HG03432 (cell line): ENCODE data around the gene ADAR.

ENCODE experiments used
- ATAC-seq: cut with Tn5 transposase; IDR thresholded peaks from one replicate; pipeline ENCODE4 v1.9.1; 2021; ENCODE audit warnings: mild to moderate bottlenecking, moderate library complexity; ENCODE audit not compliant: unreplicated experiment

Gene ADAR

DNA sequence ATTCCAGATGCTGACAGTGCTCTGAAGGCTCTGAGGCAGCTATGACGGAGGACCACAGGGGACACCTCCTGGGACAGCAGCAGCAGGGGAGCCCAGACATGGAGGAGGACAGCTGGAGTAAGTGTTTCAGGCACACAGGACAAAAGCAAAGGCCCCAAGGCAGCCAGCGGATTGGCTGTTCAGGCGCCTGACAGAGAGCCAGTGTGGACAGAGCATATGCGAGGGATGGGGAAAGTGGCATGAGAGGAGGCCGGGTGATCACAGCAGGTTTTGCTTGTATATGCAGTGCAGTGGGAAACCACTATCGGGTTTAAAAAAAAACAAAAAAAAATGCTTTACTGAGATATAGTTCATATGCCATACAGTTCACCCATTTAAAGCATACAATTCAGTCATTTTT, 21.3 kb downstream of the ADAR start:
- ATAC-seq, result no peak

DNA sequence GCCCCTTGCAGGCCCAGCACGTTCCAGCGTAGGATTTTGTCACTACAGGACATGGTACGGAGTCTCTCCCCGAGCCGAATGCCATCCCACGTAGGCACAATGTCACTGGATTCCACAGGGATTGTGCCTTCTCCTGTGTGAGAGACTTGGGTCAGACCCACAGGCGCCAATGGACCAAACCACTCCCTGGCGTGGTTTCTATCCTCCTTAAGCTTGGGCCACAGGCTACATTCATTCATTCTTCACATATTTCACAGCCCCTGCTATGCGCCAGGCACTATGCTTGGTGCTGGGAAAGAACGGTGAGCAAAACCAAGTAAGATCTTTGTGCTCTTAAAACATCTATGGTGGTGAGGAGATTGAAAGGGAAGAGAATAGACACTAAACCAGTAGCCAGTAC, 21.8 kb downstream of the ADAR start:
- ATAC-seq, result no peak

DNA sequence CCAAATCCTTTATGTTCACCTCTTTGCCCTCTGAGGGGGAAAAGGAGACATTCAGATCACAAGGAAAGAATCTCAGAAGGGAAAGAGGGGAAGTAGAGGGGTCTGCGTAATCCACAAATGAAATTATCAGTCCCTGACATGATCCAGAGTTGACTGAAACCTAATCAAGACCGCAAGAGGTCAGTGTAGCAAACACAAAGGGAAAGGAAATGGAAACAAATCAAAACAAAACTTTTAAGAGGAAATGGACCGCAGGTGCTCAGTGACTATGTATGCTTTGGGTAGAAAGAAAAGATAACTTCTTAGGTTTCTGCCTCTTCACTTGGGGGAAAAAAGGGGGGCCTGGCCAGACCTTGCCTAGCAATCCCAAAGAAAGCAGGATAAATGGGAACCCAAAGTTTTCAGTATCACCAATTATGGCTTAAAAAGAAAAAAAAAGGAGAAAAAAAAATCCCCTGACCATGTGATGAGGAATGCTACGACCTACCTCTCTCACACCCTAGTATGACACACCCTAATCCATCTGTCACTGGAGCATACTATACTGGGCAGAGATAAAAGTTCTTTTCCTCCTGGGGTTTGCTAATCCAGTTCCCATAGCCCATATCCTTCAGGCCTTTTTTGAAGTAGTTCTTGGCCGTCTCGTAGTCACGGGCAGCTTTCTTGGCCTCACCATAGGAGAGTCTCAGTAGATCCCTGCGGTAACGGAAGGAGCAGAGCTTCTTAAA, 23.6 kb downstream of the ADAR start:
- no peak for ATAC-seq

DNA sequence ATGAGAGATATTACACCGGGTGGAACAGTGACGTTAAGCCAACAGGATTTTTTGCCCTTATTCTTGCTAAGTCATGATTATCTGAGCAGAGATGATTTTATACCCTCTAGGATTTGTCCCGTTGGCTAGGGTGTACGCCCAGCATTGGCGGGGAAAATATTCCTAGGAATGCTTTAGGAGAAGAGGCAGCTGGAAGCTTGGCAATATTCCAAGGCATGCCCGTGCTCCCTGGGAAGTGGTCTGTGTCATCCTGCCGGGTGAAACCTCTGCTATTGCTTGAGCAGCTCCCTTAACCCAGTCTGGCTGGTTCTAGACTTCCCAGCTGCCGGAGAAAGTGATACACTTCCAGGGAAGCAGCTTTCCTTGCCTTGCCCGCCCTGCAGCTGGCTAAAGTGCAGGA, 24.2 kb downstream of the ADAR start:
- ATAC-seq, result no peak

DNA sequence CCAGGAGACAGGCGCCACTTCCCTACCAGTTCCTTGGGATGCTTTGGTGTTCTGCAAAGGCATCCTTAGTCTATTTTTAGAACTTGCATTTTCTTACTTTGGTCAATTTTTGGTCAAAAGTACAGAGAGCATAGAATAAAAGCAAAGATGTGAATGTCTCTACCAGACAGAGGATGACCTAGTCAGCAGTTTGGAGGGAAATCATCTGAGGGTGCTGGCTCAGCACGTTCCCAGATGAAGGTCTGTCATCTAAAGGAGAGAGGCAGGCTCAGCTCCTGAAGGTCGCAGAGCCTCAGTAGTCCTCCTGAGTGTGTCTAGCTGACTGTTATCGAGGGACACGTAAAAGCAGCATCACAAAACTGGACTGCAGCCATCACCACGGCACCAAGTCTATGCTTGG, 25.1 kb downstream of the ADAR start:
- ATAC-seq, result no peak

DNA sequence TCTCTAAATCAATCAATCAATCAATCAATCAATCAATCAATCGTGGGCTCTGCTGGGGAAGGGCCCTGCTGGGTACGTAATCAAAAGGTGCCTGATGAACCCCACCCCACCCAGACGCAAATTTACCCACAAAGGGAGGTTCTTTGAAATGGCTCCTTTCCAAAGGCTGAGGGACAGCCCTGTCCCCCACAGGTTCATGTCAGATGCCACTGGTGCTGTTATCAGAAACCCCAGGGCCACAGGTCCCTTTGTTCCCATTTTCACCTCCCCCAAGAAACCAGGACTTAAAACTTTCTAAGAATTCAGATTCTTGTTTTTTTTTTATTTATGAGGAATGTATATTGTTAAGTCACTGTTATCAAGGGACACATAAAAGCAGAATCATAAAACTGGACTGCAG, 26.2 kb downstream of the ADAR start:
- no peak for ATAC-seq

DNA sequence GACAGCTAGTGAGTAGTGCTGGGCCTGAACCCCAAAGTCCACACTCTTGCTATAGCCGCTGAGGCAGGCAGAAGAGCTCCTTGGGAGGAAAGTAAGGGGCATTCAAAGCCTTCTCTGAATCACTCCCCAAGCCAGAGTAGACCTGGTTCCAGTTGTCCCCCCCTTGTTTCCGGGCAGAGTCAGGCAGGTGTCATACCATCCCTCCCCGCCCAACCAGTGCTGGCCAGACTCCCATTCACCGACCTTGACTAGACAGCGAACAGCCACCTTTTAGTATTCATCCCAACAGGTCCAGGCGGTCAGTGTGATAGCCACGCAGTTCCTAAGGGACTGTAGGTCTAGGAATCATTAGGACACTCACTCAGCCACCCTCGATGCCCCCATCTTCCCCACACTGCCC, 28.6 kb downstream of the ADAR start:
- ATAC-seq, result no peak

DNA sequence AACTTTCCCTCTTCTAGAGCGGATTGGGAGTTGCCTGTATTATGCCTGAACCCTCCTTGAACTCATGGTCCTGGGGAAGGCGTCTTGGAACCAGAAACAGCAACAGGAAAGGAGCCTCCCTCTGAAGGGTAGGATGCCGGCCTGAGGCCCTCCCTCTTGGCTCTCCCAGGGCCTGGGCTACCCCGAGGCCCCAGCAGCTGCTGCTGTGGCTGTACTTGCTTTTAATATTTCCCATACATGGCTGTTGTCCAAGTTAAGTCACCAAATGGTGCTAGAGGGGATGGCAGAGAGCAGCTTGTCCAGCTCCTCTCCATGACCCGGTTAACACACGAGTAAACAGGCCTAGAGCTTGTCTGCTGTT, 29.9 kb downstream of the ADAR start:
- no peak for ATAC-seq

DNA sequence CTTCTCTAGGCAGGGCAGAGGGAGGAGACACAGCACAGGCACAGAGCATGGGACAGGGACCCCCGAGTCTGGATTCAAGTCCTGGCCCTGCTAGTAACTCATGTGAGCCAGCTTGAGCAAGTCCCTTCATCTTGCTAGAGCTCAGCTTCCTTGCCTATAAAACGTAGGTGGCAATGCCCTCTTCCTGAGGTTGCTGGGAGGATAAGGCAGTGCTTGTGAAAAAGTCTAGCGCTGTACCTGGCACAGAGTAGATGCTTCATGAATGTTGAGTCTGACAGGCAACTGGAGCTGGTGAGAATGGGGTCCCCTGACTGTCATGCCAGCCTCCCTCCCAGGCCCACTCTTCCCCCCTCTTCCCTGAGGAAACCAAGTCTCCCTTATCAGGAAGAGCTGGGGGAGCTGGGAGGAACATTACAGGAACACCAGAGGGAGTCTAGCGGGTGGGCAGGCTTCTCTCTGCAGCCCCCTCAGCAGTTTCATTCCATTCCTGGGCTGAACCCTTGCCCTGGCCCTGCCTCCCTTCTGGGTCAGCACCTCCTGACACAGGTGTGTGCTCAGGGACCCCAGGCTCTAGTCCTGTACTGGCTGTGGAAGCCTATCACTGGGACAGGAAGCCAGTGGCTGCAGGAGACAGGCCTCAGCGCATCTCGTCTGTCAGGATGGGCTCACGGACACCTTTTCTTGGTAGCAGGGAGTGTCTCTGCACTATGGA, 30.5 kb downstream of the ADAR start:
- no peak for ATAC-seq

DNA sequence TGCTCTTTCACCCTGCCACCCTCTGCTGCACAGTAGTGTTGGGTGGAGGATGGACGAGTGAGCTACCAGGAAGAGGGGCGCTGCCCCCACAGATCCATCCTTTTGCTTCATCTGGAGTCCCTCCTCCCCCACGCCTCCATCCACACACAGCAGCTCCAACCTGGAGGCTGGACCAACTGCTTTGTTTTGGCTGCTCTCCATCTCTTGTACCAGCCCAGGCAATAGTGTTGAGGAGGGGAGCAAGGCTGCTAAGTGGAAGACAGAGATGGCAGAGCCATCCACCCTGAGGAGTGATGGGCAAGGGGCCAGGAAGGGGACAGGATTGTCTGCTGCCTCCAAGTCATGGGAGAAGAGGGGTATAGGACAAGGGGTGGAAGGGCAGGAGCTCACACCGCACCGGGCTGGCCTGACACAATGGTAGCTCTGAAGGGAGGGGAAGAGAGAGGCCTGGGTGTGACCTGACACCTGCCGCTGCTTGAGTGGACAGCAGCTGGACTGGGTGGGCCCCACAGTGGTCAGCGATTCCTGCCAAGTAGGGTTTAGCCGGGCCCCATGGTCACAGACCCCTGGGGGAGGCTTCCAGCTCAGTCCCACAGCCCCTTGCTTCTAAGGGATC, 31.9 kb downstream of the ADAR start:
- ATAC-seq, result no peak

DNA sequence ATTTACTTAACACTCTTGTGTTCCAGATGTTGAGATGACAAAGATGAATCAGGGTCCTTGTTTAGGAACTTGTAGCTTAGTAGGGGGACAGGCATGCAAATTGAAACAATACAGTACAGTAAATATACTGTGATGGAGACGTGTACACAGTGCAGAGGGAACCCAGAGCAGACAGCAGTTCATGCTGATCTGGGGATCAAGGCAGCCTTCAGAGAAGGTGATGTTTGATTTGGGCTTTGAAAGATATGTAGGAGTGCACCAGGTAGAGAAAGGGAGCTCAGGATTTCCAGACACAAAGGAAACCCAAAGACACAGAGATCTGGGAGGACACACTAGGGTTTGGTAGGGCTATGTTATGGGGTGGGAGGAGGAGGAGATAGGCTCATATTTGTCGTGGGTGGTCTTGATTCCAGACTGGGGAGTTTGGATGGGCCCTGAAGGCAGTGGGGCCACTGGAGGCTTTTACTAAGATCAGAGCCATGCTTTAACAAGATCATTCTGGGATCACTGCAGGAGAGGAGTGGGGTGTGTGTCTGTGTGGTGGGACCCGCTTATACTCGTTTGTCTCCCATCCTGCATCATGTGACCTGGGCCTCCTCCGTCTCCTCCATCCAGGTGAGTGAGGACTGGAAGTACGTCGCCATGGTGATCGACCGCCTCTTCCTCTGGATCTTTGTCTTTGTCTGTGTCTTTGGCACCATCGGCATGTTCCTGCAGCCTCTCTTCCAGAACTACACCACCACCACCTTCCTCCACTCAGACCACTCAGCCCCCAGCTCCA, 32.6 kb downstream of the ADAR start:
- no peak for ATAC-seq

DNA sequence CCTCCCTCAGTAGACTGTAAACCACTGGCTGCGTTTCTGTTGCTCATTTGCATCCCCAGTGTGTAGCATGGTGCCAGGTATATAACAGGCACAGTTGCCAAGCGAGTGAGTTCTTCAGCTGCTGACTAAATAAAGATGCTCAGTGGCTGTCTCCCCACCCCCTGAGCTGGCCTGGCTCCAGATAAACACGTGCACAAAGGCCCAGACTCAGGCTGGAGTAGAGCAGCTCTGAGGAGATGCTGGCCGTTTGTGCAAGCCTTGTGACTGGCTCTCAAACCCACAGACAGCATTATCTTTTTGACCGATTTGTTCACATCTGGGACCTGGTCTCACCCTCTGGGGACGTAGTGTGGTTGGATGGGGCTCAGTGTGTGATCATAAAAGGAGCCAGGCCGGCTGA, 33.3 kb downstream of the ADAR start:
- ATAC-seq, result no peak

DNA sequence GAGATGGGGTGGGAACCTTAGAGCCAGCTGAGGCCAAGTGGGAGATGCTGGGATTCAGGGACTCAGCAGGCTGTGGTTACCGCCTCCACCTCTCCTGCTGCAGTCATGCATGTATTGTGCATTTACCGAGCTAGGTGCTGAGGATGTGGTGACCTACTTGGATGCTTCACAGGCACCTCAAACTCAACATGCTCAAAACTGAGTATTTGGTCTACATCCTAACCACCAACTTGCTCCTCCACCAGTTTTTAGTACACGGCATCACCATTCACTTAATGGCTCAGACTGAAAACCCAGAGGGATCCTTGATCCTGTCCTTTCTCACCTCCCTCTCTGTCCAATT, 34.8 kb downstream of the ADAR start:
- ATAC-seq, result no peak

DNA sequence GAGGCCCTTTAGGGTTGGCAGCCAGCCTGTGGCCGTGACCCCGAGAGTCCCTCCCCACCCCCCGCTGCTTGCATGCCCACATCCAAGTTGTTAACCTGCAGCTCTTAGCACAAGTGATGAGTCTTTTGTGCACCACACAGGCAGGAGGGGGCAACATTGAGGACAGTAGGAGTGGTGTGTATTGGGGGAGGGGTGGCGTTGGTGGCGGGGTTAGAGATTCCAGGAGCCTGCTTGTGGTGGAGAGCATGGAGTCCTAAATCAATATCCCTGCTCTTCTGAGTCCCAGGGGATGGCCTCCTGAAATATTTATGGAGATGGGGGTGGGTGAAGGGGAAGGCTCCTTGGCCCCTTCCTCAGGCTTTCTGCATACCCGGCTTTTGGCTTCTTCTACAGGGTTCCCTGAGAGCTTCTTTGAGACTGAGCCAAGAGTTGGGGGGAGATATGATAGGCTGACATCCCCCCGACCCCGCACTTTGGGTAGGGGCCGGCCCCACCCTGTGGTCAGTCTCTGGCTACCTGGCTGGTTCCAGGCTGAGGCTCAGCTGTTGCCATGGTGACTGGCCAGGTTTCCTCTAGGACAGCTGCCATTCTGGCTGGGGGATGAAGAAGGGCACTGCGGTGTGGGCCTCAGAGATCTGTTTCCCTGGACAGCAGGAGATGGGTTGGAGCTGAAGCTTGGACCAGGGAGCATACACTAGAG, 35.4 kb downstream of the ADAR start:
- no peak for ATAC-seq

DNA sequence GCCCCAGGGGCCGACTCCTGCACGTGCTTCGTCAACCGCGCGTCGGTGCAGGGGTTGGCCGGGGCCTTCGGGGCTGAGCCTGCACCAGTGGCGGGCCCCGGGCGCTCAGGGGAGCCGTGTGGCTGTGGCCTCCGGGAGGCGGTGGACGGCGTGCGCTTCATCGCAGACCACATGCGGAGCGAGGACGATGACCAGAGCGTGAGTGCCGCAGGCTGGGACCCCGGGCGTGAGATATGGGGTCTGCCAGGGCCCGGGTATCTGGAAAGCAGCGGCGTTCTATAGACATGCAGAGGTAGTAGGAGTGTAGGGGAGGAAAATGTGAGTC, 36.1 kb downstream of the ADAR start:
- ATAC-seq, result no peak

DNA sequence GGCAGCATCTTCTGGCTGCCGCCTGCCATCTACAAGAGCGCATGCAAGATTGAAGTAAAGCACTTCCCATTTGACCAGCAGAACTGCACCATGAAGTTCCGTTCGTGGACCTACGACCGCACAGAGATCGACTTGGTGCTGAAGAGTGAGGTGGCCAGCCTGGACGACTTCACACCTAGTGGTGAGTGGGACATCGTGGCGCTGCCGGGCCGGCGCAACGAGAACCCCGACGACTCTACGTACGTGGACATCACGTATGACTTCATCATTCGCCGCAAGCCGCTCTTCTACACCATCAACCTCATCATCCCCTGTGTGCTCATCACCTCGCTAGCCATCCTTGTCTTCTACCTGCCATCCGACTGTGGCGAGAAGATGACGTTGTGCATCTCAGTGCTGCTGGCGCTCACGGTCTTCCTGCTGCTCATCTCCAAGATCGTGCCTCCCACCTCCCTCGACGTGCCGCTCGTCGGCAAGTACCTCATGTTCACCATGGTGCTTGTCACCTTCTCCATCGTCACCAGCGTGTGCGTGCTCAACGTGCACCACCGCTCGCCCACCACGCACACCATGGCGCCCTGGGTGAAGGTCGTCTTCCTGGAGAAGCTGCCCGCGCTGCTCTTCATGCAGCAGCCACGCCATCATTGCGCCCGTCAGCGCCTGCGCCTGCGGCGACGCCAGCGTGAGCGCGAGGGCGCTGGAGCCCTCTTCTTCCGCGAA, 36.6 kb downstream of the ADAR start:
- ATAC-seq, result no peak

DNA sequence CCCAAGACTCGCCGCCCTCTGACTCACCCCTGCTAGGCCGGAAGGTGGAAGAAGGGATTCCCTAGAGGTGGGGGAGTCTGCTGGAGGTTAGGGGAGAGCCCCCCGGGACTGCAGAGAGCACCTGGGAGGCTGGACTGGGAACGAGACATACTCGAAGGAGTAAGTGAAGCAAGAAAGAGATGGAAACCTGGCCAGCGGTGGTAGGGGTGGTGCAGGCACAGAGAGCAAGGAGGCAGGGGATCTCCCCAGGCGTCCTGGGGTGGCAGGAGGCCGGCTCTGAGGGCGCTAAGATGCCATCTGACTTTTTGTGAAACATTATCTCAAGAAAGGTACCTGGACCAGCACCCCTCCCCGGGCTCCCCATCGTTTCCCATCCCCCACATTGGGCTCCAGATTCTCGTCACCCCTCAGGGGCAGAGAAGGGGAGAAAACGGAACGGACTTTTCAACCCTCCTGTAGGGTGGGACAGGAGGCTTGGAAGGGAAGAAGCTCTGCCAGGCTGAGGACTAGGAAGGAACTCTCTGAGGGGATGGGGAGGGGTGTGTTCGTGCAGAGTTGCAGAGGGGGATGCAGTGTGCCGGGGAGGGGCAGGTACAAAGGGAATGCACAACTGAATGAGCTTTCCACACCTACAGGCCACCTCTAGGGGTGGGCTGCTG, 39.7 kb downstream of the ADAR start:
- no peak for ATAC-seq

DNA sequence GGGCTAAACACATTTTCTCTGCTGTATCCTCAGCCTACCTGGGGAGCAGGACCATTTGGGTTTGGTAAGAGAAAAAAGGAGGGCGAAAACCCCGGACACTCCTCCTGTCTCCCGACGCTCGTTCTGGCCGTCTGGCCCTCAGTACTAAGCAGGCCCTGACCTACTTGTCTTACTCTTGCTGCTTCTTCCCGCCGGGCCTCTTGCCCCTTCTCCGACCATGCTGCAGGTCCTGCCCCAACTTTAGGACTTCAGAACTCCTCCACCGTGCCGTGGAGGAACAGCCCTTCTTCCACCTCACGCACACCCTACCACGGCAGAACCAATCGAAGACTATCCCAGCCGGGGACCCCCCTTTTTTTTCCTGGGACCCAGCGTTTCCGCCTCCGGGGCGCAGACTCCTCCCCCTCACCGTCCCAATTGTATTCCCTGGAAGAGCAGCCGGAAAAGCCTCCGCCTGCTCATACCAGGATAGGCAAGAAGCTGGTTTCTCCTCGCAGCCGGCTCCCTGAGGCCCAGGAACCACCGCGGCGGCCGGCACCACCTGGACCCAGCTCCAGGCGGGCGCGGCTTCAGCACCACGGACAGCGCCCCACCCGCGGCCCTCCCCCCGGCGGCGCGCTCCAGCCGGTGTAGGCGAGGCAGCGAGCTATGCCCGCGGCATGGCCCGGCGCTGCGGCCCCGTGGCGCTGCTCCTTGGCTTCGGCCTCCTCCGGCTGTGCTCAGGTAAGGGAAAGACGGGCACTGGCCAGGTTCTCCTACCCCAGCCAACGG, 40.4 kb downstream of the ADAR start, which contains the start of gene CHRNB2:
Gene CHRNB2, plus strand, starts transcription at position 393 of the 771 bp plus-strand sequence. Its CDS starts 267 bp downstream, at position 660.
- ATAC-seq, result no peak

DNA sequence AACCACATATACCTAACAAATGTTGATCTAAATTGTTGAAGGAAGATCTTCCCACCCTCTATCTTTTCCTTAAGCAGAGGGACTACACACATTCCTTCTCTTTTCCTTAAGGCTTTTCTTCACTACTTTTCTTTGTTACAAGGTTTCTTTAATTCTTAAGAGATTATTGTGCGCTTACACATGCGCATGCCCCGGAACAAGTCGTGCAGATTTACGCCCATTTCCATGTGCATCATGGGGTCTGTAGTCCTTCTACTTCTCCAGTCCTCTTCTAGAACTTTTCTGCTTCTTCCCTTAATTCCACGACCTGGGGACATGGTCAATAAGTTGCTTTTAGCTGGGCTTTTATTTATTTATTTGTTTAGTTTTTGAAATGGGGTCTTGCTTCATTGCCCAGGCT, 42.1 kb downstream of the ADAR start:
- ATAC-seq, result no peak
